Vagina (tissue), 2 donors: ENCODE measurements around the gene WDR26. TPM values are rescaled to one million over a fixed set of nuclear protein-coding genes. Genes with fewer than 3 reads are reported as not detected.
A peak's percentile ranks its signal among the peaks of the same experiment; 100 is the strongest.

ENCODE experiments used
- DNase-seq, 2 donors: peaks; one replicate each; pipeline ENCODE4 v3.0.0-alpha.2; 2017; ENCODE audit errors: extremely low spot score in 2 of 2
- H3K27ac ChIP-seq: fragments of 200-600 bp; sonication (generic); one replicate; pipeline ENCODE4 v1.5.1; 2019
- H3K27me3 ChIP-seq: fragments of 200-600 bp; sonication (generic); one replicate; pipeline ENCODE4 v1.5.1; 2019
- H3K36me3 ChIP-seq, 2 donors: fragments of 200-600 bp; sonication (generic); one replicate each; pipeline ENCODE4 v1.5.1; 2017 to 2019
- H3K4me1 ChIP-seq: fragments of 200-600 bp; sonication (generic); one replicate; pipeline ENCODE4 v1.5.1; 2019
- H3K4me3 ChIP-seq, 2 donors: fragments of 200-600 bp; sonication (generic); 1 replicate in 1 of 2; 2 replicates in 1 of 2; pipeline ENCODE4 v1.5.1; 2016 to 2019
- H3K9me3 ChIP-seq: fragments of 200-600 bp; sonication (generic); one replicate; pipeline ENCODE4 v1.5.1; 2019
- CTCF ChIP-seq, 3 experiments: fragments of 450-650 bp in 2 of 3; fragments of 200-600 bp in 1 of 3; sonication (generic) in 1 of 3; IDR thresholded peaks; one replicate each; pipeline ENCODE4 v1.5.1; 2017 to 2019; ENCODE audit warnings: antibody characterized with exemption in 3 of 3, mild to moderate bottlenecking in 2 of 3, moderate library complexity in 2 of 3
- POLR2A ChIP-seq, 2 donors: fragments of 450-650 bp; IDR thresholded peaks; one replicate each; pipeline ENCODE4 v1.6.1; 2017; ENCODE audit warnings: antibody characterized with exemption in 2 of 2, mild to moderate bottlenecking in 2 of 2, moderate library complexity in 2 of 2
- POLR2AphosphoS5 ChIP-seq, 2 donors: sonication (generic); formaldehyde crosslinking; IDR thresholded peaks; one replicate each; pipeline ENCODE4 v1.9.0; 2017; ENCODE audit warnings: antibody characterized with exemption in 2 of 2, mild to moderate bottlenecking in 2 of 2, low read depth in 1 of 2; ENCODE audit not compliant: insufficient read depth in 1 of 2
- intact Hi-C: fragments of 100-400 bp; cut with DNase I; formaldehyde crosslinking; loops from one replicate; pipeline ENCODE4 v1.15.1; 2023
- total RNA-seq: library from RNA; depleted of rRNA; stranded (reverse); fragments of >200 nt; gene quantifications from one replicate; pipeline ENCODE4 v1.2.3, GENCODE V29; 2016

WDR26 gene
- total RNA-seq, 1 donor from 2014 or later: 77.3 TPM

GRCh38 chr1:224359207-224359606 is 75.4 kb downstream of the WDR26 start:
- DNase-seq: no peak
- no peaks in the 10 kb centered on the region for H3K27me3 ChIP-seq
- intact Hi-C loops: loop anchor here (10.0 kb wide), 1 partner anchor 244 kb away; the partner anchor contains the start of gene FBXO28

GRCh38 chr1:224358237-224358636 is 76.4 kb downstream of the WDR26 start:
- Histone ChIP-seq H3K27me3 (no peaks in the 10 kb centered on the region), H3K27ac (peak overlapping the region; percentile 89), H3K9me3 (no peaks in the 10 kb centered on the region), H3K4me1 (peaks cover 26% of the 10 kb centered on the region), H3K4me3 (peak overlapping the region; percentile 69 to 98), H3K36me3 (peaks cover 0 to 2% of the 10 kb centered on the region in 2 donors)
- no peak for DNase-seq
- intact Hi-C loops: loop anchor here (10.0 kb wide), 1 partner anchor 243 kb away; the partner anchor contains the start of gene FBXO28
- no peak for TF ChIP-seq POLR2A (IDR thresholded peaks at IDR 0.05)
- no peak for TF ChIP-seq POLR2AphosphoS5 (IDR thresholded peaks at IDR 0.05; ENCODE audit: insufficient read depth in 1 of 2, low read depth in 1 of 2)
- TF ChIP-seq CTCF (IDR thresholded peaks at IDR 0.05): no peak

More at GRCh38 chr1:224359207-224359606, 75.4 kb downstream of the WDR26 start:
- Histone ChIP-seq H3K4me1 (peaks cover 26% of the 10 kb centered on the region), H3K36me3 (peaks cover 0 to 9% of the 10 kb centered on the region in 2 donors), H3K4me3 (no peak overlapping the region), H3K9me3 (no peaks in the 10 kb centered on the region), H3K27ac (no peak overlapping the region)
- no peak for TF ChIP-seq POLR2AphosphoS5 (IDR thresholded peaks at IDR 0.05; ENCODE audit: insufficient read depth in 1 of 2, low read depth in 1 of 2)
- TF ChIP-seq POLR2A (IDR thresholded peaks at IDR 0.05): no peak
- no peak for TF ChIP-seq CTCF (IDR thresholded peaks at IDR 0.05)

- DNase-seq: no peak
- Histone ChIP-seq H3K36me3 (no peaks in the 10 kb centered on the region), H3K27me3 (no peaks in the 10 kb centered on the region), H3K9me3 (no peaks in the 10 kb centered on the region), H3K4me3 (peak overlapping the region; percentile 69 to 98), H3K27ac (peak overlapping the region; percentile 89), H3K4me1 (peaks cover 26% of the 10 kb centered on the region)
- TF ChIP-seq POLR2A (IDR thresholded peaks at IDR 0.05) (no peak), CTCF (IDR thresholded peaks at IDR 0.05) (no peak), POLR2AphosphoS5 (IDR thresholded peaks at IDR 0.05; ENCODE audit: insufficient read depth in 1 of 2, low read depth in 1 of 2) (no peak)
- intact Hi-C loops: loop anchor here (10.0 kb wide), 1 partner anchor 243 kb away; the partner anchor contains the start of gene FBXO28
Measured at GRCh38 chr1:224357626-224358124, 76.9 kb downstream of the WDR26 start.

GRCh38 chr1:224356685-224357625 is 77.6 kb downstream of the WDR26 start, which contains the start of gene CNIH4:
TSS of gene CNIH4 (plus strand) at chr1:224356879. CDS start at chr1:224356925, 46 bp downstream.
- intact Hi-C loops: loop anchor here (10.0 kb wide), 1 partner anchor 242 kb away; the partner anchor contains the start of gene FBXO28
- H3K27ac ChIP-seq: peak within 1 kb of the TSS; percentile 89
- H3K4me1 ChIP-seq: peaks cover 26% of the 10 kb centered on the region
- H3K9me3 ChIP-seq: no peaks in the 10 kb centered on the region
- no peaks in the 10 kb centered on the region for H3K27me3 ChIP-seq
- peak within 1 kb of the TSS; percentile 69 to 98 for H3K4me3 ChIP-seq
- peak in 1 of 2 donors; percentile 94 for DNase-seq
- no peaks in the 10 kb centered on the region for H3K36me3 ChIP-seq
- TF ChIP-seq POLR2AphosphoS5 (IDR thresholded peaks at IDR 0.05; ENCODE audit: insufficient read depth in 1 of 2, low read depth in 1 of 2) (peak; percentile 97 to 99), CTCF (IDR thresholded peaks at IDR 0.05) (no peak), POLR2A (IDR thresholded peaks at IDR 0.05) (peak in 1 of 2 donors; percentile 92)
